ENCODE results near the gene GLOD4. TPM values are rescaled to one million over a fixed set of nuclear protein-coding genes. Genes with fewer than 3 reads are reported as not detected.
"Not testable (repeated sequence)": the region's sequence is repeated elsewhere in the genome, so short reads cannot be mapped to it uniquely, and the experiment has no call there.

GLOD4 gene
- total RNA-seq, 1 donor from 2014 or later = 60.2 TPM

DNA sequence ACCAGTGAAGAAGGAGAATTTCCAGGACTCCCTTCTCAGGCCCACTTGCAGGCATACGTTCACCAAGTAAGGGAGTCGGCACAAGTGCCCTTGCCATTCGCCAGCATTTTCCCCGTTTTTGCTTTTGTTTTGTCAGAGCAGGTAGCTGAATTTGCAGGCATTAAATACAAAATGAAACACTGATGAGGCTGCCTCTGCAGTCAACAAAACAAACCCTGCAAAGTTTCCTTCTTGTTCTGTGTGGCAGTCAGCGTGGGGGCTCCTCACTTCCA lies 7.8 kb downstream of the GLOD4 start:
- DNase-seq = no peak

DNA sequence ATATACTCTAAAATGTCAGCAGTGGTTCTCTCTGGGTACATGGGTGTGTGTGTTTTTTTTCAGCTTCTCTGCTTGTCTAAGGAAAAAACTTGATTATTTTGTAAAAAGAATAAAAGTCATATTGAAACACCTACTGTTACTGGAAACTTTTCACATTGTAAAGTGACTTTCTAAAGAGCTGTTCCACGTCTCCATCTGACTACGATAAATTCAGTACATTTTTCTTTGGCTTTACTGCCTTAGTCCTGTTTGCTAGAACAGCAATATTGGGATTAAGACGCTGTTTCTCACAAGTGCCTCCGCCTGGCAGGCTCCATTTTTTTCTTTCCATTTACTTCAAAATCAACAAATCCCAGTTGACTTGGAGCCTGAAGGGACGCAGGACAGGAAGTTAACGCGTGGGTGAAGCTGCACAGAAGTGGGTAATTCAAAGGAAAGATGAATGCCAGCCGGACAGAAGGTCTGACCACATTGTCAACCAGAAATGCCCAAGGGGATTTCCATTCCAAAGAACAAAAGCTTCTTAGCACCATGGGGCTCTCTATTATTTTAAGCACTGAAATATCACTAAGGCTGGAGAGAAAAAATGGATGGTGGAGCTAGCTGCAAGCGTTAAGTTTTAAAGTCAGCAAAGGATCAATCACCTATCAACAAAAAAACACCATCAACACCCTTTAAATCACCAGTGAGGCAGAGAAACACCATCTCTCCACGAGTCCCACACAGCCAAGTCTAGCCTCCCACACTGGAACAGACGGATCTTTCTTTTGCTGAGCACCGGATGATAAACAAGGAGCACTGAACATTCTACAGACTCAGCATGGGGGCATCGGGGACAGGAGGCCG lies 8.4 kb downstream of the GLOD4 start:
- no peak for DNase-seq

DNA sequence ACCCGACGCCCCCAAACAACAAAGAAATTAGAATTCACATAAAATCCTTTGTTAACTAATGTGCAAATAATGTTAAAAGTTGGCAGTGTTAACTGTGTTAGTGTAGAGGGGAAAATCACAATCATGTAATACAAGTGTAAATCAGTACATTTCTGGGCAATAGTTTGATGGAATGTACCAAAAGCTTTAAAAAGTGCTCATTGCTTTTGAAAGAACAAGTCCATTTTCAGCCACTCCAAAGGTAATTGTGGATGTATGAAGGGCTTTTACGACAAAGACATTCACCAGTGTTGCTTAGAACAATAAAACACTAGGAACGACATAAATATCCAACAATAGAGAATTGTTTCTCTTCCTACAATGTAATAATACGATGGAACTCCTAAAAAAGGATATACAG lies 9.1 kb downstream of the GLOD4 start:
- DNase-seq = no peak

DNA sequence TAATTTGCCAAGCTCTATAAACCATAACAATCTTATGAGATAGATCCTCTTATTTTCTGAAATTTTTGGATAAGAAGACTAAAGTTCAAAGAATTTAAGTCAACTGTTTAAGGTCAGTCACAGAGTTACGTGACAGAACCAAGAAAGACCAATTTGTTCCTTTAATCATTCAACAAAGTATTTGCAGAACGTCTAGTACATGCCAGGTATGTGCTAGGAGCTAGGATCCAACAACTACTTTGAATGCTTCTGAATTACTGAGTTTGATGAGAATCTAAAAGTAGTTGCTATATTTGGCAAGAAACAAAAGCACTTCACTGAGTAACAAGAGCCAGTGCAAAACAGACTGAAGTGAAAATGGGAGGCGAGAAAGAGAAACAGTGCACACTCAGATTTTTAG lies 15.0 kb downstream of the GLOD4 start:
- DNase-seq = no peak

DNA sequence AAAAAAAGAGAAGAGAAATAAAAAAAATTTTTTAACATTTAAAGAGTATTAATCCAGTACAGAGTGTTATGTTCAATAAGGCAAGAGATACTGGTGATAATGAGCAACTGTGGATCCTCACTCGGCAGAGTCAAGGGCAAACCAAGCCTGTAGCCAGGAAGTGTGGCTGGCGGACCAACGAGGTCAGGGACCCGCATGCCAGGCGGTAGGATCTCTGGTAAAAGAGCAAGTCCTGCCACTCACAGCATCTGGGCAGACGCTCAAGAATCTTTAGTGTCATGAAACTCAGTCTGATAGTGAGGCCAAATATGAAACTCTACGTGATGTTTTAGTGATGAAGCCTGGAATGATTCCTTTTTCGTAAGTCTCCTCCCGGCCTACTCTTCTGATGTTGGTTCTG lies 21.7 kb downstream of the GLOD4 start:
- no peak for DNase-seq

DNA sequence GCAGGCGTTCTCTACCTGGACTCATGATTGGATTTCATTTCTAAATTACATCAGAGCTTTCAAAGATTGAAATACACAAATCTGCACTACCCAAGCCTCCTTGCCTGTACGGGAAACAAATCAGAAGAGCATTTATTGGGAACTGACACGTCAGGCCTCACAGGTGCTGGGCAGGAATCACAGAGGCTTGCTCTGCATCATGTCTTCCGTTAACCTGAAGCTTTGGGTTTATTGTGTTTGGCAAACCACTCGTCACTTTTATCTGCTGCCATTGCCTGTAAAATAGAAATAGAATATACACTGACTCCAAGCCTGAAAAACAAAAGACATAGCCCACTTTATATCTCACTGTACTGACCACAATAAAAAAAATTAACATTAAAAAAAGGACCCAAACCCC lies 22.1 kb downstream of the GLOD4 start:
- no peak for DNase-seq

DNA sequence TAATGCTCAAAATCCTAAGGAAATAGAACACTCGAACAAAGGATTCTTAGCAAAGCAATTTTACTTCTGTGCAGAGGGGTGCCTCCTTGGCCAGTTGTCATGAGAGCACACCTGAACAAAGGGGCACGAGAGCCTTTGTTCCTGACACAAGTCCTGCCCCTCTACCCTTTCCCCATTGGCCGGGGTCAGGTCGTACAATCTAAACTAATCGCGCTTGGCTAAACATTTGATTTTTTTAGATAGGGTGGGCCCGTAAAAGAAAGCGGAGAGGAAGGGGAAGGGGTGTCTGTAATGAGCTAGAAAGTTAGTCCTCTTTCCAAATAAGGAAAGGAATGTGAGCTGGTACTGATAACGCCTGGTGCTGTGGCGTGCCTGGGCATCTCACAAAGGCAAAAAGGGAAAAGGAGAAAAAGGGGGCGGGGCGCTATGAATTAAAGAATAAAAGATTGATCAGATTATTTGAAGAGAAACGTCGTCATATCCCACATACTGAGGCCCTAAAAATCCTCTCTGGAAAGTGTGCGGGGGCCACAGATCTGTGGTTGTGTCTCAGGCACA lies 26.0 kb downstream of the GLOD4 start:
- not testable (repeated sequence) for DNase-seq

DNA sequence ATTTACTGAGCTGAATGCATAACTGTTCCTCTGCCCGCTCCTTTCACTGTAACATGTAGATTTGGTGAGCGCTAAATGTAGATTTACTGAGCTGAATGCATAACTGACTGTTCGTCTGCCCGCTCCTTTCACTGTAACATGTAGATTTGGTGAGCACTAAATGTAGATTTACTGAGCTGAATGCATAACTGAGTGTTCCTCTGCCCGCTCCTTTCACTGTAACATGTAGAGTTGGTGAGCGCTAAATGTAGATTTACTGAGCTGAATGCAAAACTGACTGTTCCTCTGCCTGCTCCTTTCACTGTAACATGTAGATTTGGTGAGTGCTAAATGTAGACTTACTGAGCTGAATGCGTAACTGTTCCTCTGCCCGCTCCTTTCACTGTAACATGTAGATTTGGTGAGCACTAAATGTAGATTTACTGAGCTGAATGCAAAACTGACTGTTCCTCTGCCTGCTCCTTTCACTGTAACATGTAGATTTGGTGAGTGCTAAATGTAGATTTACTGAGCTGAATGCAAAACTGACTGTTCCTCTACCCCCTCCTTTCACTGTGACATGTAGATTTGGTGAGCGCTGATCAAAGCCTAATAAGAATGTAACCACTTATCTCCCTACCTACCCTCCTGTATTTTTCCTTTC lies 26.6 kb downstream of the GLOD4 start:
- not testable (repeated sequence) for DNase-seq

DNA sequence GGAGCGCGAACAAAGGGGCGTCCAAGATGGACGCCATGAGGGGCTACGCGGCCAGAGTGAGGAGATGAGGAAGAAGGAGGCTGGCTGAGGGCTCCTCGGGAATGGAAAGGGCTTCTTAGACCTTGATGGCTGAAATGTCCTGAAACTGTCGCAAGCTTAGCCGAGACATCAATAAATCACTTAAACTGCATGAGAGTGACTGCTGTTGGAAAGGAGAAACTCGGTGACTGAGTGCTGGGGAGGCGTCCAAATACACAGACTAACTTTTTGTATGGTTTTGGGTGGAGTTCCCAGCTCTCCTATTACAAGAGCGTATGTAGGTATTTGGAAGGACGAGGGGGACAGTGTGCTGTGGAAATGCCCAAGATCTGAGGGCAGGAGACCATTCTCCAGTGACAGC lies 28.7 kb downstream of the GLOD4 start:
- no peak for DNase-seq

DNA sequence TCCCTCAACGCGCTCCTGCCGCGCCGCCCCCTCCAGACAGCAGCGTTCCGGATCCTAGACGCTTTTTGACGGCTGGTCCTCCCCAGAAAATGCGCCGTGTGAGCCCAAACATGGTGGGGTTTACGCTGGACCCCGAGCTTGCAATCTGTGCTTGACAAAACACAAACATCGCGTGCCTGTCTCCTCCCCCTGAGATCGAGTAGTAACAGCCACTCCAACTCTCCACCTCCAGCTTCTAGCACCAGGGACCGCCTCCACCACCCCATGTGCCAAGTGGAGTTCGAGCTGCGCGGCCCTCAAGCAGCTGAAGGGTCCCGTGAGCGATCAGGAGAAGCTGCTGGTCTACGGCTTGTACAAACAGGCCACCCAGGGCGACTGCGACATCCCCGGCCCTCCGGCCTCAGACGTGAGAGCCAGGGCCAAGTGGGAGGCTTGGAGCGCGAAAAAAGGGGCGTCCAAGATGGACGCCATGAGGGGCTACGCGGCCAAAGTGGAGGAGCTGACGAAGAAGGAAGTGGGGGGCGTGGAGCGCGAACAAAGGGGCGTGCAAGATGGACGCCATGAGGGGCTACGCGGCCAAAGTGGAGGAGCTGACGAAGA lies 29.4 kb downstream of the GLOD4 start:
- no peak for DNase-seq

DNA sequence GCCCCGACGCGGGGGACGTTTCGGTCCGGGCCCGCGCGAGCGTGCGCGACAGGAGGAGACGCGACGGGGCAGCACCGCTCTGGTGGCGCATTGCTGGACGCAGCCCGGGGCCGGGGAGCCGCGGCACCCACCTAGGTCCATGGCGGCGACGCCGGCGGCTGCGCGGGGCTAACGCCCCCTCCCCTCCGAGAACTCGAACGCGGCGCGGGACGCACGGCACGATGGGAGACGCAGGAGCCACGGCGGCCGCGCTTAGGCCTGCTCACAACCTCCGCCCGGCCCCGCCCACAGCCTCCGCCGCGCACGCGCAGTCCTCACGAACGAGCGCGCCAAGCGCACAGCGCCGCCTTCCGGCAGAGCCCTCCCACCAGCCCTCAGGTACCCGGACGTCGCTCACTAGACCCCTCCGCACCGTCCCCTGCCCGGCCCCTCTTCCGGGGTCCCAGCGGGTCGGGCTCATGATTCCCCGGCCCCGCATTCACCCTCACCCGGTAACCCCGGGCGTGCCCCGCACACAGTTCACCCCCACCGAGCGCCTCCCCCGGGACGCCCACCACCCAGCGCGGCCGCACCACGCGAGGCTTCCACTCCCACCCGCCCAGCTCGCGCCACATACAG lies 30.0 kb downstream of the GLOD4 start, which contains the start of gene GEMIN4:
Gene GEMIN4, minus strand, starts transcription at position 263 of the 618 bp plus-strand sequence. Its CDS starts 122 bp downstream, at position 141.
- DNase-seq = peak; percentile 80

DNA sequence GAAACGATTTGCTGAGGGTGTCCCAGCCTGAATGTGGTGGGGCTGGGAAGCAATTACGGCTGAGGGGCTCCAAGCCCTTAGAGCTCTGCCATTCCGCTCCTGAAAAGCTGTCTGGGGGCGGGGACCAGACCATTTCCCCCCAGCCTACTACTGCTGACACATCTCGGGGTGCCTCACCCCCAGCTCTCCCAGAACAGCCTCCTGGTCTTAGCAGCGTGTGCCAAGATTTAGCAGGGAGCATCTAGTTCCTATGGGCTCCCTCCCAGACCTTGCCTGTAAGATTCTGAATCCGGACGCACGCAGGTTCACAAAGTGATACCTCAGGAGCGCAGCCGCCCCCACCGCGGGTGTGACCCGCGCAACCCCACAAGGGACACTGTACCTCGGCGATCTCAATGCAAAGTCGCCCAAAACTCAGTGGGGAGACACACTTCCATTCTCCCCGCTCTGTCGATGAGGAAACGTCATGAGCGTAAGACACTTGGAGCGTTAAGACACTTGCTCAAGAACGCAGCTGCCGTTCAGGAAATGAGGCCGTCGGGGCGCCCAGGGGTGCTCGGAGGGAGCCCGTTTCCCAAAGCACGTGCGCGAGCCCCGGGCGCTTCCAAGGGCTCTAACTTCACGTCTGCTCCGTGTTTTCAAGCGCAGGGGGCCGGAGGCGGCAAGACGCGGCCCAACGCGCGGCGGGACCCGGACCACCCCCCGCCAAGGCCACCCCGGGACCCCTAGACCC lies 30.6 kb downstream of the GLOD4 start:
- no peak for DNase-seq

DNA sequence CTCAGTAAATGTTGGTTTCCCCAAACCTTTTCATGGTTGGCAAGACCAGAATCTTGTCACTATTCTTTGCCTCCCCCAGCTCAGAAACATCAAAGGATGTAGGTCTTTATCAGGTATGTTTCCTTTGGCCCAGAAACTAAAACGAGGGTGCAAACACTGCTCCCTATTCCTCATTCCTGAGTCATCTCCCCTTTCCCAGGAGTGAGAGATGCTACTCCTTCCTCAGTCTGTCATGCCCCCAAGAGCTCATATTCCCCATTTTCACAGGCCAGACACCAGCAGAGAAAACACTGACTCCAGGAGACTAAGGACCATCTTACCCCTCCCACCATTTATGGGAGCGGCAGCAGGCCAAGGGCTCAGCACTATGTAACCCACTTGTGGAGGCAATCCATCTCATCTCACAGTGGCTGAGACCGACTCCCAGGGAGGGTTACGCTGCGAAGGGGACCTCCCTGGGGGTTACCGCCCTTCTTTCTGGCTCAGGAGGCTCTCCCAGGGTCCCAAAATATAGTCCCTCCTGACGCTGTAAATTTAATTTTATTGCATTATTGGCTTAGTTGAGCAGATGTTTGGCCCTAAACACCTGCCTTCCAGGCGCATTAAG lies 31.5 kb downstream of the GLOD4 start:
- DNase-seq = no peak

DNA sequence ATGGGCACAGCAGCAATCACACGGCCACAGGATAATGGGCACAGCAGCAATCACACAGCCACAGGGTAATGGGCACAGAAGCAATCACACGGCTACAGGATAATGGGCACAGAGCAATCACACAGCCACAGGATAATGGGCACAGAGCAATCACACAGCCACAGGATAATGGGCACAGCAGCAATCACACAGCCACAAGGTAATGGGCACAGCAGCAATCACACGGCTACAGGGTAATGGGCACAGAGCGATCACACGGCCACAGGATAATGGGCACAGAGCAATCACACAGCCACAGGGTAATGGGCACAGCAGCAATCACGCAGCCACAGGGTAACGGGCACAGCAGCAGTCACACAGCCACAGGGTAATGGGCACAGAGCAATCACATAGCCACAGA lies 32.7 kb downstream of the GLOD4 start:
- not testable (repeated sequence) for DNase-seq

DNA sequence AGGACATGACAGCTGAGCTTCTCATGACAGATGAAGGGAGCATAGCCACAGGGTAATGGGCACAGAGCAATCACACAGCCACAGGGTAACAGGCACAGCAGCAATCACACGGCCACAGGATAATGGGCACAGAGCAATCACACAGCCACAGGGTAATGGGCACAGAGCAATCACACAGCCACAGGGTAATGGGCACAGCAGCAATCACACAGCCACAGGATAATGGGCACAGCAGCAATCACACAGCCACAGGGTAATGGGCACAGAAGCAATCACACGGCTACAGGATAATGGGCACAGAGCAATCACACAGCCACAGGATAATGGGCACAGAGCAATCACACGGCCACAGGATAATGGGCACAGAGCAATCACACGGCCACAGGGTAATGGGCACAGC lies 33.5 kb downstream of the GLOD4 start:
- DNase-seq = not testable (repeated sequence)

DNA sequence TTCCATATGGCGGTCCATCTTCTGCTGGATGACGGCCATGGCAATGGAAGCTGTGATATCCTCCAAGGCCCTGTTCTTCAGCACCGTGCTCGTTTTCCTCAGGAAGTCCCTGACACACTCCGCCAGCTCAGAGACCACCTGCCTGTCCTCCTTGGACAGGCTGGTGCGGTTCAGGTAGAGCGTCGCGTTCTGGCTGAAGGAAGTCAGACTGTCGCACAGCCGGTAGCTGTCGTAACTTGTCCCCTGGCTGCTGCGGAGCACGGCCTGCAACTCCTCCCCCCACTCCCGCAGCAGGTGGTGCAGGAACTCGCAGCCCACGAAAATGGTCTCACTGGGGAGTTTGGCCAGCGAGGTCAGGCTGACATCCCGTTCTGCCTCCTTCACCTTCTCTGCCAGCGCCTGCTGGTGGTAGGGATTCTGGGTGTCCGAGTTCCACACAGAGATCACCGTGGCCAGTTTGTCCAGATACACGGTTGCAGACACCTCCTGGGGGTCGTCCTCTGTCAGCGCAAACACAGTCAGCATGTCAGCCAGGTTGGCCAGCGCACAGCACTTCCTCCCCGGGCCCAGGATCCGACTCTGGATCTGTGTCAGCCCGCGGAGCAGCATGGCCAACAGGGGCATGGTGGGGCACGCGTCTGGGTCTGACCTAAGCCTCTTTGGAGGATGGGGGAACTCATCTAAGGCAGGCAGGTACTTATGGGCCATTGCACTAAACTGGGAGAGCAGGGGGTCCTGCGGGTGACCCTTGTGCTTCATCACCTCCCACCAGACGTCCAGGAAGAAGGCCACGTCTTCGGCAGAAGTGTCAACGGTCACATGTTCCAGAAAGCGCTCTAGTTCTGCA lies 35.1 kb downstream of the GLOD4 start:
- DNase-seq = no peak

DNA sequence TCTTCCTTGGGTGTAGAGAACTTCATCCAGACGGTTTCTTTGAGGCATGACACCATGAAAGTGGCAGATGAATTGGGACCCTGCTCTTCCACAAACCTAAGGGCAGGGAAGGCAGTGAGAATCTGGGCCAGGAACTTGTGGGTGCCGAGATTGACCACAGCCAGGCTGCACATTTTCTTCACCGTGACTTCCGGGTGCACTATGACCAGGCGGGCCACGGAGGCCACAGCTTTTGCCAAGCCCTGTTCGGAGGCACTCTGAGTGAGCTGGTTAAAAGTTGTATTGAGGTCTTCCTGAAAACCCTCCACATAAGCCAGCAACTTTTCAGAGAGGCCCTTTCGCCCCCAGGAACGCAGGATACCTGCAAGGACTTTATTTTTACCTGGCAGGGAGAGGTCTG lies 35.9 kb downstream of the GLOD4 start:
- no peak for DNase-seq

DNA sequence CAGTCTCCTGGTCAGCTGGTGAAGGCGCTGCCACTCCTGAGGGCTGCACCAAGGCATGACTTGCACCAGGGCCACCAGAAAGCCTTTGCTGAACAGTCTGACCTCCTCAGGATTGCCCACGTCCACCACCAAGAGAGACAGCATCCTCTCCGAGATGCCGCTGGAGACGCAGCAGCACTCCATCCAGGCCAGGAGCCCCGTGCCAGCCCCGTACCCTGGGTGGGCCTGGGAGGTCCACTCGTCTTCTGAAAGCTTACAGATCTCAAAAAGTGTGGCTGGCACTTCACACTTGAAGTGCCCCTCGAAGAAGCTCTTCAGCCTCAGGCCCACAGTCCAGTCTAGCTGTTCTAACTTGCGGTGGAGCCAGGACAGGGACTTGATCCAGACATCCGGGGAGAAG lies 36.7 kb downstream of the GLOD4 start:
- DNase-seq = no peak

DNA sequence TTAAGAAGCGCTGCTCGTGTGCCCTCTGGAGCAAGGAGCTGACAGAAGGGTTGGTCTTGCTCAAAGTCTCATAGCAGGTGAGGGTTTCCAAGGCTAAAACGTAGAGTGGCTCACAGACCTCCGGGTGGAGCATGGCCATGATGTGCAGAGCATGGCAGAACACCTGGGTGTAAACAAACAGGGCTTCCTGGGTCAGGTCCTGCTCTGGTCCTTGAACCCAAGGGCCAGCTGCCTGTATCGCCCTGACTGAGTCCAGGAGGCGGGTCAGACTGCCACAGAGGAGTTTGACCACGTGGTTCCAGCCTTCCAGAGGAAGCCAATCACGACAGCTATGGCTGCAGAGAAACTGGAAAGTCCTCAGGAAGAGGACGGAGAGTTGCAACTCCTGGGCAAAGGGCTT lies 37.1 kb downstream of the GLOD4 start:
- no peak for DNase-seq

DNA sequence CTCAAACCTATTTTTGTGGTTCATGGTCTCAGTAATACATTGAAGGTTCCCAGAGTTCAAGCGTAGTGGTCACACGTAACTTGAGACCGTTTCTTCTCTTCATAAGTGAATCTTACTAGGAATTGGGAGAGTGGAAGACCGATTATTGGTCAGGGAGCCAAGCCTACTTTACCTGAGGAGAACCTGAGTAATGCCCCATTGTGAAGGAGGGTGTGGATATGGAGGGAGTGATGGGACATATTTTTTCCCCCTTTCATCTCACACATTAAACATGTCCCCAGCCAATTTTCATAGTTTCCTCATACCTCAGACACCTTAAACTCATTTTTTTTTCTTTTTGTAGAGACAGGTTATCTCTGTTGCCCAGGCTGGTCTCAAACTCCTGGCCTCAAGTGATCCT lies 38.9 kb downstream of the GLOD4 start:
- DNase-seq = no peak
